Fibroblast of lung (primary cell): ENCODE measurements around the gene NCBP3.

ENCODE experiments used
- EZH2 ChIP-seq: IDR thresholded peaks from 2 replicates; pipeline ENCODE4 v1.5.1; 2012; ENCODE audit warnings: low read length, control low read depth, mild to moderate bottlenecking; ENCODE audit errors: missing control alignments
- TF ChIP-seq, protein P1 (sequence below), 2 donors: IDR thresholded peaks in 1 of 2; conservative IDR thresholded peaks in 1 of 2; 1 replicate in 1 of 2; 2 replicates in 1 of 2; pipeline ENCODE4 v1.5.1; 2011 to 2012; ENCODE audit warnings: low read length in 2 of 2, control low read depth in 1 of 2, inconsistent platforms in 1 of 2, low read depth in 1 of 2, mild to moderate bottlenecking in 1 of 2

DNA sequence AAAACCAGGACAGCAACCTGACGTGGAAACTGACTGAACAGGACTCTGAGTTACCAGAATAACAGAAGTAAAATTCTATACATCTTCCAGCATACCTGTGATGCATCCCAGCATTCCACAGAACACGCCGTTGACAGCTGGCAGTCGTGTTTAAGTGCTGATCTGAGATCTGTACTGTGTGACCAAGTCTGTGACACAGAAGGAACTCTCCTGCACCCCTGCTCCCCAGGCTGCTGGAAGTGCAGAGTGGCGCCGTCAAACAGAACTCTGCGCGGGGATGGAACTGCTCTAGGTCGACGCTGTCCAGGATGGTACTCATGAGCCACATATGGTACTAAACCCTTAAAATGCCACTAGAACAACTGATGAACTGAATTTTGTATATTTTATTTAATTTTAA, 44.3 kb downstream of the NCBP3 start:
- TF ChIP-seq, protein P1, sequence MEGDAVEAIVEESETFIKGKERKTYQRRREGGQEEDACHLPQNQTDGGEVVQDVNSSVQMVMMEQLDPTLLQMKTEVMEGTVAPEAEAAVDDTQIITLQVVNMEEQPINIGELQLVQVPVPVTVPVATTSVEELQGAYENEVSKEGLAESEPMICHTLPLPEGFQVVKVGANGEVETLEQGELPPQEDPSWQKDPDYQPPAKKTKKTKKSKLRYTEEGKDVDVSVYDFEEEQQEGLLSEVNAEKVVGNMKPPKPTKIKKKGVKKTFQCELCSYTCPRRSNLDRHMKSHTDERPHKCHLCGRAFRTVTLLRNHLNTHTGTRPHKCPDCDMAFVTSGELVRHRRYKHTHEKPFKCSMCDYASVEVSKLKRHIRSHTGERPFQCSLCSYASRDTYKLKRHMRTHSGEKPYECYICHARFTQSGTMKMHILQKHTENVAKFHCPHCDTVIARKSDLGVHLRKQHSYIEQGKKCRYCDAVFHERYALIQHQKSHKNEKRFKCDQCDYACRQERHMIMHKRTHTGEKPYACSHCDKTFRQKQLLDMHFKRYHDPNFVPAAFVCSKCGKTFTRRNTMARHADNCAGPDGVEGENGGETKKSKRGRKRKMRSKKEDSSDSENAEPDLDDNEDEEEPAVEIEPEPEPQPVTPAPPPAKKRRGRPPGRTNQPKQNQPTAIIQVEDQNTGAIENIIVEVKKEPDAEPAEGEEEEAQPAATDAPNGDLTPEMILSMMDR (conservative IDR thresholded peaks at IDR 0.05 in 1 of 2, IDR thresholded peaks at IDR 0.05 in 1 of 2; ENCODE audit: low read depth in 1 of 2, low read length in 2 of 2), result no peak
- TF ChIP-seq EZH2, result no peak
